H9 (cell line): ENCODE results near the gene FBRSL1. TPM values are rescaled to one million over a fixed set of nuclear protein-coding genes. Genes with fewer than 3 reads are reported as not detected.

Source experiments
- DNase-seq: peaks from one replicate; pipeline ENCODE4 v3.0.0-alpha.2; 2017
- H2AFZ ChIP-seq: one replicate; pipeline ENCODE4 v1.6.1; 2013; ENCODE audit warnings: mild to moderate bottlenecking, low read length, control low read depth, moderate library complexity
- H2AK5ac ChIP-seq: 2 replicates; pipeline ENCODE4 v1.6.1; 2013; ENCODE audit warnings: low read length, control low read depth, mixed read lengths; ENCODE audit not compliant: insufficient read length
- H2BK120ac ChIP-seq: one replicate; pipeline ENCODE4 v1.6.1; 2013; ENCODE audit warnings: low read depth, mild to moderate bottlenecking, low read length, control low read depth, inconsistent platforms; ENCODE audit not compliant: poor library complexity, severe bottlenecking
- H2BK12ac ChIP-seq: 2 replicates; pipeline ENCODE4 v1.6.1; 2013; ENCODE audit warnings: low read length, control low read depth, mixed read lengths, low read depth; ENCODE audit not compliant: insufficient read length
- H2BK15ac ChIP-seq: 2 replicates; pipeline ENCODE4 v1.6.1; 2013; ENCODE audit warnings: low read depth, low read length, control low read depth
- H2BK20ac ChIP-seq: one replicate; pipeline ENCODE4 v1.6.1; 2013; ENCODE audit warnings: low read depth, mild to moderate bottlenecking, low read length, control low read depth, inconsistent platforms; ENCODE audit not compliant: poor library complexity, severe bottlenecking
- H2BK5ac ChIP-seq: 2 replicates; pipeline ENCODE4 v1.6.1; 2013; ENCODE audit warnings: low read length, control low read depth, mixed read lengths; ENCODE audit not compliant: insufficient read length
- H3K14ac ChIP-seq: 2 replicates; pipeline ENCODE4 v1.6.1; 2013; ENCODE audit warnings: low read length, control low read depth; ENCODE audit not compliant: insufficient read depth
- H3K18ac ChIP-seq: 2 replicates; pipeline ENCODE4 v1.6.1; 2013; ENCODE audit warnings: low read depth, mild to moderate bottlenecking, mixed read lengths, low read length, control low read depth; ENCODE audit not compliant: insufficient read length
- H3K23ac ChIP-seq: 2 replicates; pipeline ENCODE4 v1.6.1; 2013; ENCODE audit warnings: low read length, control low read depth, mixed read lengths, low read depth; ENCODE audit not compliant: insufficient read length
- H3K23me2 ChIP-seq: 2 replicates; pipeline ENCODE4 v1.6.1; 2013; ENCODE audit warnings: low read depth, mild to moderate bottlenecking, mixed read lengths, low read length, control low read depth; ENCODE audit not compliant: insufficient read length, poor library complexity, severe bottlenecking
- H3K27ac ChIP-seq: 2 replicates; pipeline ENCODE4 v1.5.1; 2013; ENCODE audit warnings: low read length, control low read depth, mixed read lengths, low read depth; ENCODE audit not compliant: insufficient read length
- H3K27me3 ChIP-seq: 2 replicates; pipeline ENCODE4 v1.6.1; 2013; ENCODE audit warnings: low read length, control low read depth, inconsistent platforms; ENCODE audit not compliant: insufficient read depth
- H3K4ac ChIP-seq: 2 replicates; pipeline ENCODE4 v1.6.1; 2013; ENCODE audit warnings: low read depth, mild to moderate bottlenecking, control low read depth, inconsistent platforms, low read length, moderate library complexity
- H3K4me1 ChIP-seq: 2 replicates; pipeline ENCODE4 v1.6.1; 2013; ENCODE audit warnings: low read length, control low read depth, inconsistent platforms; ENCODE audit not compliant: insufficient read depth
- H3K4me2 ChIP-seq: 2 replicates; pipeline ENCODE4 v1.6.1; 2013; ENCODE audit warnings: low read length, control low read depth, mixed read lengths; ENCODE audit not compliant: insufficient read length, insufficient read depth
- H3K56ac ChIP-seq: 2 replicates; pipeline ENCODE4 v1.6.1; 2013; ENCODE audit warnings: low read depth, mild to moderate bottlenecking, mixed read lengths, low read length, control low read depth; ENCODE audit not compliant: insufficient read length
- H3K79me1 ChIP-seq: 2 replicates; pipeline ENCODE4 v1.6.1; 2013; ENCODE audit warnings: low read depth, mild to moderate bottlenecking, moderate library complexity, low read length, control low read depth, inconsistent platforms; ENCODE audit not compliant: insufficient read depth, poor library complexity, severe bottlenecking
- H3K79me2 ChIP-seq: 2 replicates; pipeline ENCODE4 v1.6.1; 2013; ENCODE audit warnings: low read length, control low read depth, inconsistent platforms; ENCODE audit not compliant: insufficient read depth
- H3K9ac ChIP-seq: 2 replicates; pipeline ENCODE4 v1.6.1; 2013; ENCODE audit warnings: low read length, control low read depth, mixed read lengths; ENCODE audit not compliant: insufficient read length; ENCODE audit errors: extremely low read depth
- H3K9me3 ChIP-seq: one replicate; pipeline ENCODE4 v1.6.1; 2013; ENCODE audit warnings: low read depth, low read length, inconsistent platforms; ENCODE audit not compliant: control insufficient read depth
- H3T11ph ChIP-seq: one replicate; pipeline ENCODE4 v1.6.1; 2013; ENCODE audit warnings: mild to moderate bottlenecking, low read length, control low read depth, inconsistent platforms
- H4K20me1 ChIP-seq: one replicate; pipeline ENCODE4 v1.6.1; 2013; ENCODE audit not compliant: control insufficient read depth, insufficient read length, insufficient read depth
- H4K5ac ChIP-seq: 2 replicates; pipeline ENCODE4 v1.6.1; 2013; ENCODE audit warnings: low read depth, mild to moderate bottlenecking, mixed read lengths, low read length, control low read depth; ENCODE audit not compliant: insufficient read length
- H4K8ac ChIP-seq: replicated peaks from 2 replicates; pipeline ENCODE4 v1.6.1; 2013; ENCODE audit warnings: low read length, control low read depth, mixed read lengths, low read depth; ENCODE audit not compliant: insufficient read length
- H4K91ac ChIP-seq: 2 replicates; pipeline ENCODE4 v1.6.1; 2013; ENCODE audit warnings: low read depth, mild to moderate bottlenecking, moderate library complexity, mixed read lengths, low read length, control low read depth; ENCODE audit not compliant: insufficient read length
- H3K27ac Mint-ChIP-seq, 3 experiments: 2 replicates in 2 of 3; 3 replicates in 1 of 3; pipeline ENCODE4 v1.8.0; 2020 to 2021; ENCODE audit warnings: mixed read lengths in 3 of 3, mild to moderate bottlenecking in 1 of 3, moderate library complexity in 1 of 3
- H3K27me3 Mint-ChIP-seq: 2 replicates; pipeline ENCODE4 v1.8.0; 2021; ENCODE audit warnings: low read depth, mild to moderate bottlenecking, moderate library complexity, mixed read lengths
- H3K36me3 Mint-ChIP-seq, 3 experiments: 2 replicates in 2 of 3; 3 replicates in 1 of 3; pipeline ENCODE4 v1.8.0; 2020 to 2021; ENCODE audit warnings: low read depth in 3 of 3, mixed read lengths in 3 of 3; ENCODE audit not compliant: insufficient read depth in 1 of 3
- H3K4me1 Mint-ChIP-seq, 2 experiments: 2 replicates each; pipeline ENCODE4 v1.8.0; 2020; ENCODE audit warnings: mixed read lengths in 2 of 2
- H3K4me3 Mint-ChIP-seq, 2 experiments: 2 replicates in 1 of 2; 3 replicates in 1 of 2; pipeline ENCODE4 v1.8.0; 2020 to 2021; ENCODE audit warnings: mild to moderate bottlenecking in 2 of 2, mixed read lengths in 2 of 2, moderate library complexity in 1 of 2
- H3K9me3 Mint-ChIP-seq, 2 experiments: 2 replicates in 1 of 2; 3 replicates in 1 of 2; pipeline ENCODE4 v1.8.0; 2020; ENCODE audit warnings: mild to moderate bottlenecking in 2 of 2, mixed read lengths in 2 of 2, moderate library complexity in 1 of 2
- WGBS: extraction: QIAGEN DNeasy Blood & Tissue Kit; methylation state at CpG from one replicate; pipeline ENCODE4 v1.1.7; 2013; ENCODE audit warnings: missing lambda C conversion rate, low lambda C conversion rate, mixed read lengths; ENCODE audit not compliant: insufficient read length; ENCODE audit errors: extremely low coverage; 5-methylcytosine and 5-hydroxymethylcytosine counted together
- total RNA-seq: library from RNA; stranded (reverse); gene quantifications from 2 replicates; pipeline ENCODE4 v1.2.1, GENCODE V29; 2021
- TF ChIP-seq, protein P1 (sequence below): fragments of 200-600 bp; sonication (generic); conservative IDR thresholded peaks from 3 replicates; pipeline ENCODE4 v1.8.0; 2021; ENCODE audit warnings: antibody characterized with exemption, mild to moderate bottlenecking

The FBRSL1 gene
- total RNA-seq, 1 experiment from 2014 or later, result 90.8 TPM

DNA sequence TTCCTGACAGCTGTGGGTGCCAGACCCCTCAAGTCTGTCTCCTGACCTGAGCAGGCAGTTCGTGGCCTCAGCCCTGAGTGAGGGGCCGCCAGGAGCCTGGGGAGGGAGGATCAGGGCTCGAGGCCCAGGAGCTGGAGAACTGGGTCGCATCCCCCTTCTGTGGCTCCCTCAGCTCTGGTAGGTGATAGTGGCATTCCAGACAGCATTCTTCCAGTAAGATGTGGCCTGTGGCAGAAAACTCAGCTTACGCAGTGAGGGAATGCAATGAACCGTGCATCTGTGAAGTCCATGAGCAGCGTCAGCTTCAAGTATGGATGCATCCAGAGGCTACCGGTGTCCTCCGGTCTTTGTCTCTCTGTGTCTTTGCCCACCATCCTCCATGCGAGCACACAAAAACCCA is 28.4 kb upstream of the FBRSL1 start:
- Histone ChIP-seq H3K4me2 (no peak overlapping the region), H3K23me2 (no peaks in the 10 kb centered on the region), H3K4me1 (no peaks in the 10 kb centered on the region), H3K27me3 (peaks cover 28% of the 10 kb centered on the region; the same call in 1 of the 2 replicates), H2AFZ (no peak overlapping the region), H2BK20ac (no peak overlapping the region), H3K27ac (no peak overlapping the region), H2BK15ac (no peak overlapping the region), H3K4ac (no peak overlapping the region), H4K20me1 (no peaks in the 10 kb centered on the region), H2BK12ac (no peak overlapping the region), H3K9me3 (no peaks in the 10 kb centered on the region), H3K79me2 (no peaks in the 10 kb centered on the region), H3K23ac (no peak overlapping the region), H3K14ac (no peak overlapping the region), H3K56ac (no peak overlapping the region), H4K5ac (no peak overlapping the region), H2BK5ac (no peak overlapping the region), H4K8ac (no peak overlapping the region), H3K9ac (no peak overlapping the region), H3K79me1 (no peaks in the 10 kb centered on the region), H3K18ac (no peak overlapping the region), H4K91ac (no peak overlapping the region), H2AK5ac (no peak overlapping the region), H3T11ph (no peak overlapping the region), H2BK120ac (no peak overlapping the region)
- WGBS, result no CpG with 5 or more reads among the region's 10 CpGs
- Mint-ChIP-seq H3K27ac (no peak overlapping the region; a peak in 1 of 7 replicates), H3K4me1 (peaks cover 5 to 8% of the 10 kb centered on the region in 2 experiments), H3K27me3 (peaks cover 5% of the 10 kb centered on the region), H3K36me3 (peaks cover 0 to 2% (median 0%) of the 10 kb centered on the region in 3 experiments; a peak in 2 of 7 replicates), H3K4me3 (no peak overlapping the region), H3K9me3 (peaks cover 3 to 7% of the 10 kb centered on the region in 2 experiments; a peak in 2 of 5 replicates)
- DNase-seq, result no peak
- TF ChIP-seq, protein P1, sequence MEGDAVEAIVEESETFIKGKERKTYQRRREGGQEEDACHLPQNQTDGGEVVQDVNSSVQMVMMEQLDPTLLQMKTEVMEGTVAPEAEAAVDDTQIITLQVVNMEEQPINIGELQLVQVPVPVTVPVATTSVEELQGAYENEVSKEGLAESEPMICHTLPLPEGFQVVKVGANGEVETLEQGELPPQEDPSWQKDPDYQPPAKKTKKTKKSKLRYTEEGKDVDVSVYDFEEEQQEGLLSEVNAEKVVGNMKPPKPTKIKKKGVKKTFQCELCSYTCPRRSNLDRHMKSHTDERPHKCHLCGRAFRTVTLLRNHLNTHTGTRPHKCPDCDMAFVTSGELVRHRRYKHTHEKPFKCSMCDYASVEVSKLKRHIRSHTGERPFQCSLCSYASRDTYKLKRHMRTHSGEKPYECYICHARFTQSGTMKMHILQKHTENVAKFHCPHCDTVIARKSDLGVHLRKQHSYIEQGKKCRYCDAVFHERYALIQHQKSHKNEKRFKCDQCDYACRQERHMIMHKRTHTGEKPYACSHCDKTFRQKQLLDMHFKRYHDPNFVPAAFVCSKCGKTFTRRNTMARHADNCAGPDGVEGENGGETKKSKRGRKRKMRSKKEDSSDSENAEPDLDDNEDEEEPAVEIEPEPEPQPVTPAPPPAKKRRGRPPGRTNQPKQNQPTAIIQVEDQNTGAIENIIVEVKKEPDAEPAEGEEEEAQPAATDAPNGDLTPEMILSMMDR, result no peak
